GM12864 (cell line): Measurements from ENCODE around the gene NEXMIF.
"Not testable (repeated sequence)": the region's sequence is repeated elsewhere in the genome, so short reads cannot be mapped to it uniquely, and the experiment has no call there.

Experiments
- DNase-seq: peaks from one replicate; pipeline ENCODE4 v3.0.0-alpha.2; 2011; ENCODE audit warnings: low read depth
- H3K4me3 ChIP-seq: 2 replicates; pipeline ENCODE4 v1.5.1; 2011; ENCODE audit warnings: mild to moderate bottlenecking, low read depth, low read length, control low read depth
- CTCF ChIP-seq: IDR thresholded peaks from 2 replicates; pipeline ENCODE4 v1.5.1; 2011; ENCODE audit warnings: low read depth, mild to moderate bottlenecking, moderate library complexity, low read length, control low read depth, inconsistent platforms; ENCODE audit errors: missing control alignments

NEXMIF gene

GRCh38 chrX:74922922-74923543 lies 2.2 kb downstream of the NEXMIF start:
- H3K4me3 ChIP-seq: peak overlapping the region; percentile 53
- peak; percentile 73 for DNase-seq
- no peak for TF ChIP-seq CTCF

- TF ChIP-seq CTCF: no peak
- H3K4me3 ChIP-seq: no peak overlapping the region
- no peak for DNase-seq
Observed at GRCh38 chrX:74911494-74911893, 13.8 kb downstream of the NEXMIF start.

- H3K4me3 ChIP-seq: no peak overlapping the region
- DNase-seq: no peak
- no peak for TF ChIP-seq CTCF
Observed at GRCh38 chrX:74906417-74906816, 18.8 kb downstream of the NEXMIF start.

GRCh38 chrX:74902806-74903205 lies 22.4 kb downstream of the NEXMIF start:
- no peak for DNase-seq

GRCh38 chrX:74892561-74892960 lies 32.7 kb downstream of the NEXMIF start:
- no peak overlapping the region for H3K4me3 ChIP-seq
- no peak for TF ChIP-seq CTCF
- DNase-seq: no peak

More at GRCh38 chrX:74902806-74903205, 22.4 kb downstream of the NEXMIF start:
- no peak overlapping the region for H3K4me3 ChIP-seq
- TF ChIP-seq CTCF: no peak

GRCh38 chrX:74890676-74891430 lies 34.4 kb downstream of the NEXMIF start:
- peak; percentile 35 for DNase-seq
- no peak overlapping the region for H3K4me3 ChIP-seq
- no peak for TF ChIP-seq CTCF

GRCh38 chrX:74882383-74882782 lies 42.9 kb downstream of the NEXMIF start:
- DNase-seq, H3K4me3 ChIP-seq: not testable (repeated sequence)
